Measurements from ENCODE around the gene DMRT2.

DMRT2 gene

GRCh38 chr9:1050125-1050895, at the start of gene DMRT2:
TSS of gene DMRT2 (plus strand) at chr9:1050357. CDS start at chr9:1051614, 1,257 bp downstream.
- peak; percentile 94 for DNase-seq

- no peak for DNase-seq
Observed at GRCh38 chr9:1001838-1002237, 48.3 kb upstream of the DMRT2 start.

DNA sequence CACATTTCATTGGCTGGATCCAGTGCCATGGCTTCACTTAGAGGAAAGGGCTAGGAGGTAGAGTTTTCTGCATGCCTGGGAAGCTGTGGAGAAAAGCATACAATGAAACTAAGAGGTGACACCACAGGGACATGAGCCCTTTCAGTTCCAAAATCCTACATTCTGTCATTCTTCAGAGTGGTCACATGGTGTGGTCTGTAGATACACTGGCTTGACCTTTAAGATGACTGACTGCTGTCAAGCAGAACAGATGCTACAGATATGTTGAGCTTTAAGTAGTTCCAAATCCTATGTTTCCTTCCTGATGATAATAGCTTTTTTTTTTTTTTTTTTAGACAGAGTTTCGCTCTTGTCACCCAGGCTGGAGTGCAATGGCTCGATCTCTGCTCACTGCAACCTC, 47.5 kb upstream of the DMRT2 start:
- DNase-seq = no peak

GRCh38 chr9:1005043-1005667, 45.0 kb upstream of the DMRT2 start:
- peak; percentile 66 for DNase-seq

DNA sequence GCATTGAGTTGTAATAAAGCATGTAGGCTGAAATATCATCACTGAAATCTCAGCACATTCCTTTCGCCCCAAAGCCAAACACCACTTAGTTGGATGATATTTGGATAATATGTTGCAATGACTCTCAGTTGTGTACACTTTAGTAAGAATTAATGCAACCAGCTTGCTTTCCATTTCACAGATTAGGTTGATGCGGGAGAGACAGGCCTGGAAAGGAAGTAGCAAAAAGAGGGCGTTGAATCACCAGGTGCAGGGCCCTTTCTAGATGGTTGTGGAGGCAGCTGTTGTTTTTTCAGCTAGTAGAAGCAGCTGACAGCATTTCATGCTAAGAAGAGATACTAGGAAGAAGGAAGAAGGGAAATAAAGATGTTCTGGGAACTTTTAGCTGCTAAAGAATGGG, 42.8 kb upstream of the DMRT2 start:
- no peak for DNase-seq

DNA sequence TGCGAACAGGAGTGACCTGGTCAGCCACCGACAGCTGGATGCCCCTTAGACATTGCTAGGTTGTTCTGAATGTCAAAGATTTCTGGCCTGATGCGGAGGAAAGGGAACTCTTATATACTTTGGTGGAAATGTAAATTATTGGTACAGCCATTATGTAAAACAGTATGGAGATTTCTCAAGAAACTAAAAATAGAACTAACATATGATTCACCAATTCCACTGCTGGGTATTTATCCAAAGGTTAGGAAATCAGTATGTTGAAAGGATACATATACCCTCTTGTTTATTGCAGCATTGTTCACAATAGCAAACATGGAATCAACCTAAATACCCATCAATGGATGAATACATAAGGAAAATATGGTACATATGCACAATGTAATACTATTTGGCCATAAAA, 41.9 kb upstream of the DMRT2 start:
- DNase-seq = no peak

GRCh38 chr9:1009101-1009707, 41.0 kb upstream of the DMRT2 start:
- peak; percentile 89 for DNase-seq

DNA sequence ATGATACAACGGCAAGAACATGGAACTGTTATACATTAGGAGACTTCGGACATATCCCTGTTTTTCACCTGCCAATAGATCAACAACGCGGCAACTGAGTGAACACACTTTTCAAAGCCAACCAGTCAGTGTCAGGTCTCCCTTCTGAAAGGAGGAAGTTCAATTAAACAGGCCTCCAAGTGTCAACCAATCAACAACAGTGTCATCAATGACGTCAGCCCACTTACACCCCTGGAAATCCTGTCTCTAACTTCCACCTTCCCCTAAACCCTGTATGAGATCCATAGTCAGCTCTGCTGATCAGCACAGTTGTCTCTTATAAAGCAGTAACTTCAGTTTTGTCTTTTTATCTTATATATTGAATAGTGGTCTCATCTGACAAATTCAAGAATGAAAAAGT, 37.1 kb upstream of the DMRT2 start:
- no peak for DNase-seq

- DNase-seq = no peak
Observed at GRCh38 chr9:1014225-1014624, 35.9 kb upstream of the DMRT2 start.

GRCh38 chr9:1014640-1015039, 35.5 kb upstream of the DMRT2 start:
- DNase-seq = no peak

DNA sequence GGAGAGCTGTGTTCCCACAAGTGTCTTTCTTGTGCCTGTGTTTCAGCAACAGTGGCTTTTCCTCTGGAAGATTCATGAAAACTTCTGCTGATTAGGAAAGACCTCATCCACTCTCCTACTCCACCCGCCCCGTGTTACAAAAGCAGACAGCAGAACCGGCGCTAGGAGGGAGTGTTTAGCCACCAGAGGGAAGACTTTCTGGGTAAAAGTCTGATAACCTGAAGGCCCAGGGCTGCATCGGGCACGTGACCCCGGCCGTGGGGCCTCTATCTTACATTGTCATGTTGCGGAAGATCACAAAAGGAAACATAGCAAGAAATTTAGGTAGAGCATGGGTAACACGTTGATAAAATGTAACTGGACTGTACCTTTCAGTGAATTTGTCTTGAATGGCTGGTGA, 32.0 kb upstream of the DMRT2 start:
- DNase-seq = peak; percentile 20

- no peak for DNase-seq
Observed at GRCh38 chr9:1024112-1024511, 26.0 kb upstream of the DMRT2 start.

- no peak for DNase-seq
Observed at GRCh38 chr9:1025131-1025530, 25.0 kb upstream of the DMRT2 start.

- no peak for DNase-seq
Observed at GRCh38 chr9:1026219-1026618, 23.9 kb upstream of the DMRT2 start.

DNA sequence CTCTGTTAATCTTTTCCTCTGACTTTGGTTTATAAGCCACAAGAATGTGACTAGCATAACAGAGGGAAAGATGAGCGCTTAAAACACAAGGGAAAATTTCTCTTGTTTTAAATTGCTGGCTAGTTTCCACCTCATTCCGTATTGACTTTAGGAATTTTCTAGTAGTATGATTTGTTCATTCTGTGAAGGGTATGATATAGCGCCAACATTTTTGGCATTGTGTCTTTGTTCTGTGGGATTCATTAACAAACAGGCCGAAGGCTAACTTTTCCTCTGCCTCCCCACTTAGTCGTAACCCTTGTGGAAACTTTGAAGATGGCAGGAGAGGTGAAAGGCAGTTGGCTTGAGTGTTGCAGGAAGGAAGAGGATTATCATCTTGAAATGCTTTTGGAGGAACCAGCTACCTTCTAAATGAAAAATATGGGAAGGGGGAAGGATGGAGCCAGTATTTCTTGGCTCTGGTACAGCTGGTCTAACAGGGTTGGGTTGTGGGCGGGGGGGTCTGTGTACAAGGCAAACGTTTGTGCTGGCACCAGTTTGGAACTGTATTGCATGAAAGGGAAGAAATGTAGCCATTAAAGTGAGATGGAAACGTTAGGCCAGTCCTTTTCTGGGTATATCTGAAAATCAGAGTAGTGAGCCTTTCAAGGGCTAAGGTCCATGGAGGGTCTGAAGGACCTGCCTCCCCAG, 21.5 kb upstream of the DMRT2 start:
- no peak for DNase-seq

GRCh38 chr9:1031951-1032601, 18.1 kb upstream of the DMRT2 start:
- DNase-seq = no peak

DNA sequence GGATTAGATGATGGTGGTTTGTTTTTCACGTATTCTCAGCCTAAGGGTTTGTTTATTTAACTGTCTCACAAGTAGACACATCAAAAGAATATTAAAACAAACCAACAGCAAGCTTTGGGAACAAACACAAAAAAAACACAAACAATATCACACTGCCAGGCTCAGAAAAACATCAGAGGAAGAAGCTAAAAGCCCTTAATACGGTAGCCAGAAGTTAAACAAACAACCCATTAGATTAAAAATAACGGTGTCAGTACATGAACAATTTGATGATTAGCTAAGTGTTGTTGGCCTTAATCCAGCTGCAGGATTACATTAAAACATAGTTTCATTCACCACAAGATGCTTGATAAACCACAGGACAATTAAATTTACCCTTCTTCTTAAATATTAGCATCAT, 15.9 kb upstream of the DMRT2 start:
- DNase-seq = no peak

- no peak for DNase-seq
Observed at GRCh38 chr9:1039589-1039988, 10.6 kb upstream of the DMRT2 start.

- DNase-seq = peak; percentile 87
Observed at GRCh38 chr9:1042466-1042865, 7.7 kb upstream of the DMRT2 start.

- peak; percentile 42 for DNase-seq
Observed at GRCh38 chr9:1044643-1045042, 5.5 kb upstream of the DMRT2 start.

DNA sequence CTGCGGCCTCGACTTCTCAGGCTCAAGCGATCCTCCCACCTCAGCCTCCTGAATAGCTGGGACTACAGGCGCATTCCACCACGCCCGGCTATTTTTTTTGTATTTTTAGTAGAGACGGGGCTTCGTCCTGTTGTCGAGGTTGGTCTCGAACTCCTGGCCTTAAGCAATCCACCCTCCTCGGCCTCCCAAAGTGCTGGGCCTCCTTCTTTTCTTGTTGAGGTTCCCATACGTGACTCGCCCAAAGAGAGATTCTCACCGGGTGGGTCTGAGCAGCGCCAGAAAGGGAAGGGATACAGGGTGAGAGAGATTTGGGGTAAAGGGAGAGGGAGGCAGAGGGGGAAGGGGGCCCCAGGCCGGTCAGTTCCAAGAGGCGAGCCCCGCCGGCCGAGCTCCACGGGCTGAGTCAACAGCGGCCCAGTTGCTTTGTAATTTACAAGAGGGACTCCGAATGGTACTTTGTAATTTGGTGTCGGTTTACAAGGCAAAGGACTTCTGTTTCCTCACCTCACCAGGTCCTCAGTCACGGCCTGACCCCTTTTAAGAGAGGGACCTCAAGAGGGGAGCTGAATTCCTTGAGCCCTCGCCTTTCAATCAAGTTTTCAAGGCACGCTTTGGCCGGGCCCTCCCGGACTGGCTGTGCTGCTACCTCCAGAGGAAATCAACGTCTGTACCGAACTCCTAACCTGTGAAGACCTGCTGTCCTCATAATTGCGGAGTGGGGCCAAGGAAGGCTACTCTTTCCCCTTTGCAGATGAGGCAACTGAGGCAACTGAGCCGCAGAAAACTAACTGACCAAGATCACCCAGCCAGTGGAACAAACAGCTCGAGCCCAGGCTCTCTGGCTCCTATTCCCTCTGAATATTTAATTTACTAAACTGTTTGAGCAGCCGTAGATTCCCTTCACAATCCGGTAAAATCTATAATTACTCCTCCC, 3.3 kb upstream of the DMRT2 start:
- DNase-seq = peak; percentile 56
